Activated CD8-positive, alpha-beta T cell treated with anti-CD3 and anti-CD28 coated beads for 36 hours (primary cell): Measurements from ENCODE around the gene SLC44A5. TPM values are rescaled to one million over a fixed set of nuclear protein-coding genes. Genes with fewer than 3 reads are reported as not detected.

Experiments used
- ATAC-seq: fragments of 200-7000 bp; cut with Tn5 transposase; one replicate; pipeline ENCODE4 v1.10.0; 2021; ENCODE audit warnings: mild to moderate bottlenecking, moderate library complexity
- CTCF ChIA-PET: fragments of 350-600 bp; sonication (Branson Sonifier 250); formaldehyde crosslinking; loops from one replicate; lab custom pipeline; 2021; ENCODE audit warnings: antibody characterized with exemption; lab: Charles Lee
- POLR2A ChIA-PET: fragments of 350-600 bp; sonication (Branson Sonifier 250); formaldehyde crosslinking; loops from one replicate; lab custom pipeline; 2021; ENCODE audit warnings: antibody characterized with exemption; lab: Charles Lee
- DNase-seq: peaks from one replicate; pipeline ENCODE4 v3.0.0-alpha.2; 2020
- H3K27ac Mint-ChIP-seq: one replicate; pipeline ENCODE4 v1.8.0; 2021; ENCODE audit warnings: mild to moderate bottlenecking, mixed read lengths
- H3K27me3 Mint-ChIP-seq: one replicate; pipeline ENCODE4 v1.8.0; 2021; ENCODE audit warnings: mixed read lengths
- H3K36me3 Mint-ChIP-seq: one replicate; pipeline ENCODE4 v1.8.0; 2021; ENCODE audit warnings: low read depth, mixed read lengths
- H3K4me1 Mint-ChIP-seq: one replicate; pipeline ENCODE4 v1.8.0; 2021; ENCODE audit warnings: low read depth, mixed read lengths
- H3K4me3 Mint-ChIP-seq: one replicate; pipeline ENCODE4 v1.8.0; 2021; ENCODE audit warnings: mild to moderate bottlenecking, moderate library complexity, mixed read lengths
- H3K9me3 Mint-ChIP-seq: one replicate; pipeline ENCODE4 v1.8.0; 2021; ENCODE audit warnings: mixed read lengths
- CTCF ChIP-seq: fragments of 200-600 bp; IDR thresholded peaks from one replicate; pipeline ENCODE4 v1.8.0; 2022; ENCODE audit warnings: antibody characterized with exemption, mild to moderate bottlenecking
- intact Hi-C: fragments of 100-400 bp; cut with micrococcal nuclease; formaldehyde crosslinking; loops from one replicate; pipeline ENCODE4 v1.10.0; 2022
- total RNA-seq, 2 experiments: library from RNA; stranded (reverse); gene quantifications; one replicate each; pipeline ENCODE4 v1.2.3, GENCODE V29; 2021

The SLC44A5 gene
- total RNA-seq, 2 experiments from 2014 or later: 0.11 to 0.22 TPM

GRCh38 chr1:75618382-75618781, 7.5 kb upstream of the SLC44A5 start:
- CTCF ChIA-PET: no interaction called here
- no peaks in the 10 kb centered on the region for H3K9me3 Mint-ChIP-seq
- ATAC-seq (no peak), DNase-seq (no peak)
- peaks cover 15% of the 10 kb centered on the region for H3K4me1 Mint-ChIP-seq
- H3K4me3 Mint-ChIP-seq: no peak overlapping the region
- TF ChIP-seq CTCF: no peak
- H3K36me3 Mint-ChIP-seq: no peaks in the 10 kb centered on the region
- H3K27ac Mint-ChIP-seq: no peak overlapping the region
- POLR2A ChIA-PET: no interaction called here
- intact Hi-C loops: no loop called here
- peaks cover 52% of the 10 kb centered on the region for H3K27me3 Mint-ChIP-seq

GRCh38 chr1:75616436-75617433, 5.8 kb upstream of the SLC44A5 start:
- H3K4me1 Mint-ChIP-seq: peaks cover 15% of the 10 kb centered on the region
- intact Hi-C loops: no loop called here
- no peak overlapping the region for H3K27ac Mint-ChIP-seq
- peak; percentile 2 for DNase-seq
- no peak for ATAC-seq
- H3K27me3 Mint-ChIP-seq: peaks cover 58% of the 10 kb centered on the region
- no peaks in the 10 kb centered on the region for H3K9me3 Mint-ChIP-seq
- no peak for TF ChIP-seq CTCF
- no peak overlapping the region for H3K4me3 Mint-ChIP-seq
- H3K36me3 Mint-ChIP-seq: no peaks in the 10 kb centered on the region
- ChIA-PET CTCF (interaction anchor here (1.6 to 1.9 kb wide), 2 partner anchors 15 to 351 kb away, joined by 4 to 7 read pairs; no protein-coding TSS in a partner anchor), POLR2A (no interaction called here)

- ChIA-PET POLR2A (interaction anchor here (1.2 kb wide), 1 partner anchor 171 kb away, joined by 3 read pairs; no protein-coding TSS in a partner anchor), CTCF (interaction anchor here (1.4 to 1.9 kb wide), 2 partner anchors 85 to 350 kb away, joined by 4 read pairs; no protein-coding TSS in a partner anchor)
- Mint-ChIP-seq H3K9me3 (no peaks in the 10 kb centered on the region), H3K27ac (no peak overlapping the region), H3K4me1 (peaks cover 15% of the 10 kb centered on the region), H3K27me3 (peaks cover 63% of the 10 kb centered on the region), H3K36me3 (no peaks in the 10 kb centered on the region), H3K4me3 (peak overlapping the region; percentile 52)
- TF ChIP-seq CTCF: no peak
- peak; percentile 20 for DNase-seq
- peak; percentile 57 for ATAC-seq
- intact Hi-C loops: no loop called here
Measured at GRCh38 chr1:75615613-75616435, 4.9 kb upstream of the SLC44A5 start.

GRCh38 chr1:75614399-75614756, 3.5 kb upstream of the SLC44A5 start:
- intact Hi-C loops: no loop called here
- no peak for TF ChIP-seq CTCF
- no peak overlapping the region for H3K27ac Mint-ChIP-seq
- H3K9me3 Mint-ChIP-seq: no peaks in the 10 kb centered on the region
- H3K4me3 Mint-ChIP-seq: peak overlapping the region; percentile 52
- ATAC-seq (peak; percentile 18), DNase-seq (no peak)
- H3K36me3 Mint-ChIP-seq: no peaks in the 10 kb centered on the region
- peaks cover 57% of the 10 kb centered on the region for H3K27me3 Mint-ChIP-seq
- ChIA-PET POLR2A (no interaction called here), CTCF (interaction anchor here (1.1 to 1.9 kb wide), 6 partner anchors 9 to 348 kb away, joined by 3 to 6 read pairs (median 4); no protein-coding TSS in a partner anchor)
- H3K4me1 Mint-ChIP-seq: peaks cover 15% of the 10 kb centered on the region
